ENCODE data around the gene SEC23A.
"Not testable (repeated sequence)": the region's sequence is repeated elsewhere in the genome, so short reads cannot be mapped to it uniquely, and the experiment has no call there.

The SEC23A gene

GRCh38 chr14:39060818-39061437 lies 42.1 kb downstream of the SEC23A start:
- TF ChIP-seq GATA1 (IDR thresholded peaks at IDR 0.05; ENCODE audit: low read depth, low read length) (no peak), POLR2A (IDR thresholded peaks at IDR 0.05; ENCODE audit: low read length) (no peak)
- DNase-seq = no peak

- peak; percentile 40 to 50 for DNase-seq
- no peak for TF ChIP-seq GATA1 (IDR thresholded peaks at IDR 0.05; ENCODE audit: low read depth, low read length)
- no peak for TF ChIP-seq POLR2A (IDR thresholded peaks at IDR 0.05; ENCODE audit: low read length)
These were observed 47.1 kb downstream of the SEC23A start for GRCh38 chr14:39055786-39056474.

GRCh38 chr14:39052869-39053454 lies 50.1 kb downstream of the SEC23A start:
- not testable (repeated sequence) for DNase-seq

- DNase-seq = no peak
- TF ChIP-seq GATA1 (IDR thresholded peaks at IDR 0.05; ENCODE audit: low read depth, low read length) (no peak), POLR2A (IDR thresholded peaks at IDR 0.05; ENCODE audit: low read length) (no peak)
These were observed 52.6 kb downstream of the SEC23A start for GRCh38 chr14:39050389-39050788.

DNA sequence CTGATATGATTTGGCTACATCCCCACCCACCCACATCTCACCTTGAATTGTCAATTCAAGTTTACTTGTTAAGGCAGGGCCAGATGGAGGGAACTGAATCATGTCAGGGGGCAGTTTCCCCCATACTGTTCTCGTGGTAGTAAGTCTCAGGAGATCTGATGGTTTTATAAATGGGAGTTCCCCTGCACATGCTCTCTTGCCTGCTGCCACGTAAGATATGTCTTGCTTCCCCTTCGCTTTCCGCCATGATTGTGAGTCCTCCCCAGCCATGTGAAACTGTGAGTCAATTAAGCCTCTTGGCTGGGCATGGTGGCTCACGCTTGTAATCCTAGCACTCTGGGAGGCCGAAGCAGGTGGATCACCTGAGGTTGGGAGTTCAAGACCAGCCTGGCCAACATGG lies 57.1 kb downstream of the SEC23A start:
- DNase-seq = not testable (repeated sequence)

GRCh38 chr14:39043352-39043943 lies 59.6 kb downstream of the SEC23A start:
- no peak for DNase-seq
- no peak for TF ChIP-seq GATA1 (IDR thresholded peaks at IDR 0.05; ENCODE audit: low read depth, low read length)

DNA sequence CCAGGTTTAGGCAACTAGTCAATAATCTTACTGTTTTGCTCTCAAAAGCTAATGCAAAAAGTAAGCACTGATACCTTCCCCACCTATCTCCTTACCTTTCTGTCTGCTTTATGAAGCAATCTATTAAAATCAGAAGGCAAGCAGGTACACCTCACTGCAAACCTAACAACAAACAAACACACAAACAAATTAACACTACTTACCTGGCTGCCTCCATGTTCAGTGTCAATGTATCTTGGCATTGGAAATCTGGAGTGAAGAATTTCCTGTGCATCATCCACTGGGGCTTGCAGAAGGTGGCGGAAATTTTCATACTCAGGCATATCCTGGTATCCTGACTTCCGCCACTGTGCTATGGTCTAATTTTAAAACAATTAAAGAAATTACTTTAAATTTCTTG lies 62.5 kb downstream of the SEC23A start:
- TF ChIP-seq POLR2A (IDR thresholded peaks at IDR 0.05; ENCODE audit: low read length) (no peak), GATA1 (IDR thresholded peaks at IDR 0.05; ENCODE audit: low read depth, low read length) (no peak)
- DNase-seq = no peak

DNA sequence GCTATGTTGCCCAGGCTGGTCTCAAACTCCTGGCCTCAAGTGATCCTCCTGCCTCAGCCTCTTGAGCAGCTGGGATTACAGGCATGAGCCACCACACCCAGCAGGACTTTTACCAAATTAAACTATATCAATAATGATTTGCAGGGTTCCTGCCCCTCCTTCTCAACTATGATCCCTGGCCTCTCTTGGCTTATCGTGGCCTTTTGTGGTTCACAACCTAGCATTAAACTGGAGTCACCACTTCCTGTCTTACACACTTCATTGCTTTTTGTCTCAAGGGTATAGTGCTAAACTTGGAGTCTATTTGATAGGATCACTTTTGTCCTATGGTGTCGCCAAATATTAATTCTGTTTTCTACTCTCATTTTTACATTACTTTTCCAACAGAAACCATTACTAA lies 64.5 kb downstream of the SEC23A start:
- no peak for DNase-seq

DNA sequence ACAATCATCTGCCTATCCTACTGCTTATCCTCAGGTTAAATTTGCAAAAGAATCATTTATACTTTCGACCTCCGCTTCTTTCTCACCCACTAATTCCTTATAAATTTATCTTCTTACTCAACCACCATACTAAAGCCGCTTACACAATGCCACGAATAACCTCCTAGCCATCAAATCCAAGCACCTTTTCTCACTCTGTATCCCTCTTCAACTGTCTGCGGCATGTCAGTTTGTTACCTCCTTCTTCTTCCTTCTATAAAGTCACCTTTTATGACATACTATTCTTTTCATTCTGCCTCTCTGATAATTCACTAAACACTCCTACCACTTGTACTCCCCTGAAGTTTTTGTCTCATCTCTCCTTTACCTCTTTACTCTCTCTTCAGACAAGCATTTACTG lies 66.3 kb downstream of the SEC23A start:
- no peak for DNase-seq
- TF ChIP-seq GATA1 (IDR thresholded peaks at IDR 0.05; ENCODE audit: low read depth, low read length) = no peak
- TF ChIP-seq POLR2A (IDR thresholded peaks at IDR 0.05; ENCODE audit: low read length) = no peak

More for the DNA sequence above, 64.5 kb downstream of the SEC23A start:
- TF ChIP-seq POLR2A (IDR thresholded peaks at IDR 0.05; ENCODE audit: low read length) (no peak), GATA1 (IDR thresholded peaks at IDR 0.05; ENCODE audit: low read depth, low read length) (no peak)

GRCh38 chr14:39035336-39035735 lies 67.7 kb downstream of the SEC23A start:
- DNase-seq = no peak
- TF ChIP-seq GATA1 (IDR thresholded peaks at IDR 0.05; ENCODE audit: low read depth, low read length) = no peak

DNA sequence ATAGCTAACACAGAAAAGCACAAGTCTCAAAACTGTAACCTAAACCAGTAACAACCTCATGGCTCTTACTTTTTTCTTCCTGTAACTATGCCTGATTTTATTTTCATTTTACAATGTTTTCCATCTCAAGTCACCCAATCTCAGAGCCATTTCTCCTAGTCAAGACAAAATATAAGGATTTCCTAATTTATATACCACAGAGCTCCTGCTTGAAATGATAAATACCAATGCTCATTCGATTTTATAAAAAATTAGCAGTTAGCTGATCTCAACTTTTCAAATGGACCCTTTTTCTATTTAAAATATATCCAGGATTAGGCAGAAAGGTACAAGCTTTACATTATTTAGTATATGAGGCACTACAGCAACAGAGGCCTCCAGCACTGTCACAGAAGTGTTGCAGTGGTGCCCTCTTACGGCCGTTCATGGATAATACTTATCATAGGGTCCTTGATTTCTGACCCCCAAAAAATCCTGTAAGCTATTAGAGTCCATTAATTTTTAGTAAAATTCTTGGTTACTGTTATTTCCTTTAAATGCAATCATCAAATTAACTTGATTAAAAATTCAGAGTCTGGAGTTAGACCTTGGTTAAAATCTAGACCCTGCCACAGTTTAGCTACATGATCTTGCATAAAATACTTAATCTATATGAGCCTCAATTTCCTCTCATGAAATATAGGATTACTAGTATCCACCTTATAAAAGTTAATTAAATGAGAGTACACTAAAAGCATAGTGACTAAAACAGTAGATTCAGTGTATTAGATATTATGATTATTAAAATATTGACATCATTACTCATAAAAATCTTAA lies 68.3 kb downstream of the SEC23A start:
- peak in 1 of 2 experiments; percentile 21 for DNase-seq
- TF ChIP-seq GATA1 (IDR thresholded peaks at IDR 0.05; ENCODE audit: low read depth, low read length) = no peak
- TF ChIP-seq POLR2A (IDR thresholded peaks at IDR 0.05; ENCODE audit: low read length) = no peak

GRCh38 chr14:39033371-39033770 lies 69.7 kb downstream of the SEC23A start:
- TF ChIP-seq POLR2A (IDR thresholded peaks at IDR 0.05; ENCODE audit: low read length) = no peak
- TF ChIP-seq GATA1 (IDR thresholded peaks at IDR 0.05; ENCODE audit: low read depth, low read length) = no peak
- no peak for DNase-seq

DNA sequence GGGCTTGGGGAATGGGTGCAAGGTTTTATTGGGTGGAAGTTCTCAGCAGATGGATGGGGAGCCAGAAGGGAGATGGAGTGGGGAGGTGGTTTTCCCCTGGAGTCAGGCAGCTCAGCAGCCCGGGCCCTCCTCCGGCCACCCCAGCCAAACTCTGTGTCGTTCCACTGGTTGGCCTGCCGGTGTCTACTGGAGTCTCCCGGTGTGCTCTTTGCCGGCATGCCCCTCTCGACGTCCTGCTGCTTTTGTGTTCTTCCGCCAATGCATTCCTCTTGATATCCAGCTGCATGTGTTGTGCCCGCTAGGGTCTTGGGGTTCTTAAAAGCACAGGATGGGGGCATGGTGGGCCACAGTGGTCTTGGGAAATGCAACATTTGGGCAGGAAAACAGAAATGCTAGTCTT lies 72.8 kb downstream of the SEC23A start:
- no peak for TF ChIP-seq GATA1 (IDR thresholded peaks at IDR 0.05; ENCODE audit: low read depth, low read length)
- no peak for TF ChIP-seq POLR2A (IDR thresholded peaks at IDR 0.05; ENCODE audit: low read length)
- DNase-seq = no peak

DNA sequence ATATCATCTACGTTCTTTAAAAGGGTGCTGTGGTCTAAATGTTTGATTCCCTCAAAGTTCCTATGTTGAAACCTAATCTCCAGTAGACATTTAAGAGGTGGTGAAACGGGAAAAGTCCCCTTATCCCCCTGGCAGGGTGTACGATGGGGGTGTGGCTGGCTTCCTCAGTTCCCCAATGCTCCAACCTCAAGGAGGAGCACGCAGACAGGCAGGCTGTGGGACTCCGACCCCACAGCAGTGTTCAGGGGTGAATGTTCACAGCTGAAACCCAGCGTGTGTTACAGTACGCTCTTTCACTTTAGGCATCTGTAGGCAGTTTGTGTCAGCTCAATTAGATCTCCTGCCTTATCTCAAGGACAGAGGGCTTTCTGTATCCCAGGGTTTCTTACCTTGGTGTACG lies 73.2 kb downstream of the SEC23A start:
- no peak for TF ChIP-seq GATA1 (IDR thresholded peaks at IDR 0.05; ENCODE audit: low read depth, low read length)
- TF ChIP-seq POLR2A (IDR thresholded peaks at IDR 0.05; ENCODE audit: low read length) = no peak
- no peak for DNase-seq
